Kidney epithelial cell (primary cell): ENCODE measurements around the gene C11orf65. TPM values are rescaled to one million over a fixed set of nuclear protein-coding genes. Genes with fewer than 3 reads are reported as not detected.
"Not testable (repeated sequence)": the region's sequence is repeated elsewhere in the genome, so short reads cannot be mapped to it uniquely, and the experiment has no call there.

Experiments
- DNase-seq: peaks from one replicate; pipeline ENCODE4 v3.0.0-alpha.2; 2010; ENCODE audit warnings: low read depth
- H3K27me3 ChIP-seq: 2 replicates; pipeline ENCODE4 v1.6.0; 2011; ENCODE audit warnings: low read length; ENCODE audit not compliant: control insufficient read depth, insufficient read depth
- H3K36me3 ChIP-seq: 2 replicates; pipeline ENCODE4 v1.5.1; 2011; ENCODE audit warnings: low read length; ENCODE audit not compliant: control insufficient read depth, insufficient read depth
- H3K4me3 ChIP-seq: 2 replicates; pipeline ENCODE4 v1.5.1; 2011; ENCODE audit warnings: low read depth, mild to moderate bottlenecking, control low read depth, low read length
- total RNA-seq: library from RNA; depleted of rRNA; stranded (reverse); fragments of >200 nt; gene quantifications from 2 replicates; pipeline ENCODE4 v1.2.3, GENCODE V29; 2015
- TF ChIP-seq, protein P1 (sequence below): IDR thresholded peaks from 2 replicates; pipeline ENCODE4 v1.5.1; 2011; ENCODE audit warnings: mild to moderate bottlenecking, moderate library complexity, low read length, control low read depth, inconsistent platforms; ENCODE audit not compliant: insufficient read depth, poor library complexity, severe bottlenecking

Gene C11orf65
- total RNA-seq, 1 donor from 2014 or later: 0.25 TPM

DNA sequence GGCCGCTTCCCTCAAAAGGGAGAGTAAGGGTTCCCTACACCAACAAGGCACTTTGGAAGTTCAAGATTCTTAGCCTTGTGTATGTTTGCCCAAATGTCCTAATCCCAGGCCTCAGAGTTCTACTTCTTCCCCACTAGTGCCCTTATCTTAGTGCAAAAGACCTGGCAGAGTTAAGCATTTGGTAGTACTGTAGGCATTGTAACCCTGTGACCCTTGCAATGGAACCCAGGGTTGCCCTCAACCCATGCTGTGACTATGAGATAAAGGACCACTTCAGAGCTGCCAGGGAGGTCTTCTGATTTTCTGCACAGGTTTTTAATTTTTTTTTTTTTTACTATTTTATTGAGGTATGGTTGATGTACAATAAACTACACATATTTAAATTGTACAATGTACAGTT, 65.1 kb downstream of the C11orf65 start:
- no peak for DNase-seq
- Histone ChIP-seq H3K27me3 (no peaks in the 10 kb centered on the region), H3K4me3 (no peak overlapping the region), H3K36me3 (no peaks in the 10 kb centered on the region)
- TF ChIP-seq, protein P1, sequence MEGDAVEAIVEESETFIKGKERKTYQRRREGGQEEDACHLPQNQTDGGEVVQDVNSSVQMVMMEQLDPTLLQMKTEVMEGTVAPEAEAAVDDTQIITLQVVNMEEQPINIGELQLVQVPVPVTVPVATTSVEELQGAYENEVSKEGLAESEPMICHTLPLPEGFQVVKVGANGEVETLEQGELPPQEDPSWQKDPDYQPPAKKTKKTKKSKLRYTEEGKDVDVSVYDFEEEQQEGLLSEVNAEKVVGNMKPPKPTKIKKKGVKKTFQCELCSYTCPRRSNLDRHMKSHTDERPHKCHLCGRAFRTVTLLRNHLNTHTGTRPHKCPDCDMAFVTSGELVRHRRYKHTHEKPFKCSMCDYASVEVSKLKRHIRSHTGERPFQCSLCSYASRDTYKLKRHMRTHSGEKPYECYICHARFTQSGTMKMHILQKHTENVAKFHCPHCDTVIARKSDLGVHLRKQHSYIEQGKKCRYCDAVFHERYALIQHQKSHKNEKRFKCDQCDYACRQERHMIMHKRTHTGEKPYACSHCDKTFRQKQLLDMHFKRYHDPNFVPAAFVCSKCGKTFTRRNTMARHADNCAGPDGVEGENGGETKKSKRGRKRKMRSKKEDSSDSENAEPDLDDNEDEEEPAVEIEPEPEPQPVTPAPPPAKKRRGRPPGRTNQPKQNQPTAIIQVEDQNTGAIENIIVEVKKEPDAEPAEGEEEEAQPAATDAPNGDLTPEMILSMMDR: no peak

DNA sequence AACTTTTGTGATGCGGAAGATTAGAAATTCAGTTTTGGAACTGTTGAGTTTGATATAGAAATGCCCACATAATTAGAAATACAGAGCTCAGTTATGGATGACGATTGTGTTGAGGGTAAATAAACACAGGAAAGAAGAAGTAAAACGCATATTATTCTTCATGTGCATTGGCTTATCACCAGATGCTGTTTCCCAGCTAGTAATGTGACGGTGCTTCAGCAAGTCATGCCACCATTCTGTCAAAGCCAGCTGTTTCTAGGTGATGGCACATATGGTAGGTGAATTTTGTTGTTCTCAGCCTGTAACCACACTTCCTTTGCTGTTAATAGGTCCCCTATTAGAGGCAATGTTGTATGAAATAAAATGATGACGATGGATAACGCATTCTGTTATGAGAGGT, 68.9 kb downstream of the C11orf65 start:
- TF ChIP-seq, protein P1: no peak
- H3K27me3 ChIP-seq: no peaks in the 10 kb centered on the region
- H3K4me3 ChIP-seq: no peak overlapping the region
- no peaks in the 10 kb centered on the region for H3K36me3 ChIP-seq
- no peak for DNase-seq

DNA sequence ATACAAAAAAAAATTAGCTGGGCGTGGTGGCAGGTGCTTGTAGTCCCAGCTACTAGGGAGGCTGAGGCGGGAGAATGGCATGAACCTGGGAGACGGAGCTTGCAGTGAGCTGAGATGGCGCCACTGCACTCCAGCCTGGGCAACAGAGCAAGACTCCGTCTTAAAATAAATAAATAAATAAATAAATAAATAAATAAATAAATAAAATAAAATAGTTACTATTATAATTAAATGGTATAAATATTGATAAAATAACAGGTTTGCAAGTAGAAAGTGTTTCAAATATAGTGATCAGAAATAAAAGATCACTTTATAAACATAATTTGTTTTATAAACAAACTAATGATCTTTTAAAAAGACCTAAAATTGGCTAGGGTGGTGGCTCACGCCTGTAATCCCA, 70.7 kb downstream of the C11orf65 start:
- H3K36me3 ChIP-seq, DNase-seq, H3K27me3 ChIP-seq, H3K4me3 ChIP-seq: not testable (repeated sequence)

DNA sequence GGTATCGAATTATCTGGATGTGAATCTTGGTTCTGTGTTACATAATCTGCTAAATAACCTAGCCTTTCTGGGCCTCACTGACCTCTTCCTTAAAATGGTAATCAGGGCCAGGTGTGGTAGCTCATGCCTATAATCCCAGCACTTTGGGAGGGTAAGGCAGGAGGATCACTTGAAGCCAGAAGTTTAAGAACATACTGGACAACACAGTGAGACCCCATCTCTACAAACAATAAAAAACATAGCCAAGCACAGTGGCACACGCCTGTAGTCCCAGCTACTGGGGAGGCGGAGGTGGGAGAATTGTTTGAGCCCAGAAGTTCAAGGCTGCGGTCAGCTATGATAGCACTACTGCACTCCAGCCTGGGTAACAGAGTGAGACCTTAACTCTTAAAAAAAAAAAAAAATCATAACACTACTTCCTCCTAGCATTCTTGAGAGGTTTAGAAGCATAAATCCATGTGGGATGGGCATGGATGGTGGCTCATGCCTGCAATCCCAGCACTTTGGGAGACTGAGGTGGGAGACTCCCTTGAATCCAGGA, 72.5 kb downstream of the C11orf65 start:
- DNase-seq: no peak
- no peaks in the 10 kb centered on the region for H3K27me3 ChIP-seq
- H3K4me3 ChIP-seq: no peak overlapping the region
- no peaks in the 10 kb centered on the region for H3K36me3 ChIP-seq
- TF ChIP-seq, protein P1: no peak

DNA sequence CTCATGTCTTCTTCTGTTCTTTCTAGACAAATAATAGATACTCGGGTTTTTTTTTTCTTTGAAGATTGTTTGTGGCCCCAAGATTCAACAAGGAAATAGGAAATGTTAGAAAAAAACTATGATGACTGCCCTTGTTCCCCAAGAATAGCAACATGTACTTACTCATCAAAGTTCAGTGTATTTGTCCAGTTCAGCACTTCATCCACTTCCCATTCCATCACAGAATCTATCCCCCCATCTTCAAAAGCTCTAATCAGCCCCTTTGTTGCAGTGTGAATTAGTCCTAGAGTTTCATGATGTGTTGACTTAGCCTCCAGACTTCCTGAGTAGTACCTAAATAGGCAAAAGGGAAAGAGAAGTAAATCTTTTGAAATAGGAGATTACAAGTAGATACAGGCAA, 74.3 kb downstream of the C11orf65 start:
- DNase-seq: no peak
- no peak overlapping the region for H3K4me3 ChIP-seq
- no peaks in the 10 kb centered on the region for H3K36me3 ChIP-seq
- TF ChIP-seq, protein P1: no peak
- no peaks in the 10 kb centered on the region for H3K27me3 ChIP-seq

DNA sequence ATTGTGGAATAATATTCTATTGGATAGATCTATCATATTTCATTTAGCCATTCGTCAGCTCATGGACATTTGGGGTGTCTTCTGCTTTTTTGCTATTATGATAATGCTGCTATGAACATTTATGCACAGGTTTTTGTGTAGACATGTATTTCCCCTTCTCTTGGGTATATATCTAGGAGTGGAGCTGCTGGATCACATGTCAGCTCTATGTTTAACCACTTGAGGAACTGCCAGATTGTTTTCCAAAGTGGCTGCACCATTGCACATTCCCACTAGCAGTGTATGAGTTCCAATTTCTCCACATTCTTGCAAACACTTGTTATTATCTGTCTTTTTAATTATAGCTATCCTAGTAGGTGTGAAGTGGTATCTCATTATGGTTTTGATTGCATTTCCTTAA, 75.0 kb downstream of the C11orf65 start:
- DNase-seq: no peak
- H3K36me3 ChIP-seq: no peaks in the 10 kb centered on the region
- TF ChIP-seq, protein P1: no peak
- H3K4me3 ChIP-seq: no peak overlapping the region
- no peaks in the 10 kb centered on the region for H3K27me3 ChIP-seq
